Thyroid gland (tissue), 4 donors: ENCODE measurements around the gene CTNNBL1. TPM values are rescaled to one million over a fixed set of nuclear protein-coding genes. Genes with fewer than 3 reads are reported as not detected.

Experiments used
- DNase-seq, 2 donors: peaks; one replicate each; pipeline ENCODE4 v3.0.0-alpha.2; 2019
- H3K27ac ChIP-seq, 3 donors: fragments of 200-600 bp; sonication (generic); 1 replicate in 2 of 3; 2 replicates in 1 of 3; pipeline ENCODE4 v1.5.1; 2016 to 2019; ENCODE audit warnings: mild to moderate bottlenecking in 1 of 3, moderate library complexity in 1 of 3
- H3K27me3 ChIP-seq: fragments of 200-600 bp; sonication (generic); one replicate; pipeline ENCODE4 v1.5.1; 2019
- H3K36me3 ChIP-seq, 2 donors: fragments of 200-600 bp; sonication (generic); one replicate each; pipeline ENCODE4 v1.5.1; 2016 to 2019
- H3K4me1 ChIP-seq, 2 donors: fragments of 200-600 bp; sonication (generic); one replicate each; pipeline ENCODE4 v1.5.1; 2017 to 2019
- H3K4me3 ChIP-seq, 3 donors: fragments of 200-600 bp; sonication (generic); replicated peaks in 1 of 3; 1 replicate in 2 of 3; 2 replicates in 1 of 3; pipeline ENCODE4 v1.5.1; 2016; ENCODE audit warnings: mild to moderate bottlenecking in 1 of 3
- H3K9me3 ChIP-seq: fragments of 200-600 bp; sonication (generic); one replicate; pipeline ENCODE4 v1.5.1; 2017
- POLR2A ChIP-seq, 2 donors: fragments of 450-650 bp; IDR thresholded peaks; one replicate each; pipeline ENCODE4 v1.6.1; 2017; ENCODE audit warnings: antibody characterized with exemption in 2 of 2, mild to moderate bottlenecking in 2 of 2, moderate library complexity in 1 of 2
- WGBS, 2 donors: methylation state at CpG; one replicate each; pipeline ENCODE4 v1.1.5; 2017; 5-methylcytosine and 5-hydroxymethylcytosine counted together
- intact Hi-C: fragments of 100-400 bp; cut with DNase I; formaldehyde crosslinking; loops from one replicate; pipeline ENCODE4 v1.15.1; 2023
- total RNA-seq, 4 donors: library from RNA; depleted of rRNA; stranded (reverse); fragments of >200 nt; gene quantifications; one replicate each; pipeline ENCODE4 v1.2.3, GENCODE V29; 2016
- TF ChIP-seq, protein P1 (sequence below), 6 experiments: fragments of 200-600 bp in 3 of 6; fragments of 450-650 bp in 3 of 6; sonication (generic) in 3 of 6; IDR thresholded peaks; one replicate each; pipeline ENCODE4 v1.5.1; 2016 to 2019; ENCODE audit warnings: antibody characterized with exemption in 6 of 6, mild to moderate bottlenecking in 2 of 6, inconsistent platforms in 1 of 6, moderate library complexity in 1 of 6

The CTNNBL1 gene
- total RNA-seq, 4 donors from 2014 or later, result 22.3 to 31.2 (median 24.6) TPM

DNA sequence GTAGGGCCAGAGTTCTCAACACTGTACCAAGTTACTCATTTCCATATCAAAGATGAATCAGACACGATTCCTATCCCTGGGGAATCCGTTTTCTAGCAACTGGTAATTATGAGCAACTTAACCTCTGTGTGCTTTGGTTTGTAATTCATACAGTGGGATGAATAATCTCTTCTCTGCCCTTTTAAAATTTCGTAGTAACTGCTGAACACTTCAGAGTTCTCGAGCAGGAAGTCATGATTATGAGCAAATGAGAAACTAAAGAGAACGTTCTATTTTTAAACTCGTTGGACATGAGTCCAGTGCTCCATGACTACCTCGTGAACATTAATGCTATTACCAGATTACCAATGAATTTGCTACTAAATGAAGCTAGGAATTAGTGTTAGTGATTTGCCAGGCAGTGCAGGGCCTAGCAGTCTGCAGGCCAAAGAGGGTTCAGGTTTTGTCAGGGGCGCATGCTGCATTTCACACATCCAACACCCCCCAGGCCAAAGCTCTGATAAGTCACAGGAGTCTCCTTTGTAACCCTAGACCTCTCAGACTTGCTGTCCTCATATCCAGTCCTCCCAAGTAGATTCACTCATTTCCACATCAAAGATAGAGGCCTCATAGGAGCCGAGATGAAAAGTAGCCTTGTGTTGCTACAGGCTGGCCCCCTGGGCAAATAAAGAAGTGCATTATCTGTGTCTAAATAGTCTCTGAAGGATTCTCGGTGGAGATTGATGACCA is 163.3 kb downstream of the CTNNBL1 start:
- Histone ChIP-seq H3K9me3 (no peaks in the 10 kb centered on the region), H3K27ac (no peak overlapping the region), H3K4me1 (no peaks in the 10 kb centered on the region), H3K27me3 (no peaks in the 10 kb centered on the region), H3K36me3 (peaks cover 7 to 14% of the 10 kb centered on the region in 2 donors), H3K4me3 (no peak overlapping the region)
- WGBS, 2 donors, result 75 to 85% methylated on average over 10 of the region's 10 CpGs
- TF ChIP-seq, protein P1, sequence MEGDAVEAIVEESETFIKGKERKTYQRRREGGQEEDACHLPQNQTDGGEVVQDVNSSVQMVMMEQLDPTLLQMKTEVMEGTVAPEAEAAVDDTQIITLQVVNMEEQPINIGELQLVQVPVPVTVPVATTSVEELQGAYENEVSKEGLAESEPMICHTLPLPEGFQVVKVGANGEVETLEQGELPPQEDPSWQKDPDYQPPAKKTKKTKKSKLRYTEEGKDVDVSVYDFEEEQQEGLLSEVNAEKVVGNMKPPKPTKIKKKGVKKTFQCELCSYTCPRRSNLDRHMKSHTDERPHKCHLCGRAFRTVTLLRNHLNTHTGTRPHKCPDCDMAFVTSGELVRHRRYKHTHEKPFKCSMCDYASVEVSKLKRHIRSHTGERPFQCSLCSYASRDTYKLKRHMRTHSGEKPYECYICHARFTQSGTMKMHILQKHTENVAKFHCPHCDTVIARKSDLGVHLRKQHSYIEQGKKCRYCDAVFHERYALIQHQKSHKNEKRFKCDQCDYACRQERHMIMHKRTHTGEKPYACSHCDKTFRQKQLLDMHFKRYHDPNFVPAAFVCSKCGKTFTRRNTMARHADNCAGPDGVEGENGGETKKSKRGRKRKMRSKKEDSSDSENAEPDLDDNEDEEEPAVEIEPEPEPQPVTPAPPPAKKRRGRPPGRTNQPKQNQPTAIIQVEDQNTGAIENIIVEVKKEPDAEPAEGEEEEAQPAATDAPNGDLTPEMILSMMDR (IDR thresholded peaks at IDR 0.05), result no peak
- TF ChIP-seq POLR2A (IDR thresholded peaks at IDR 0.05), result no peak
- intact Hi-C loops, result no loop called here
- no peak for DNase-seq

DNA sequence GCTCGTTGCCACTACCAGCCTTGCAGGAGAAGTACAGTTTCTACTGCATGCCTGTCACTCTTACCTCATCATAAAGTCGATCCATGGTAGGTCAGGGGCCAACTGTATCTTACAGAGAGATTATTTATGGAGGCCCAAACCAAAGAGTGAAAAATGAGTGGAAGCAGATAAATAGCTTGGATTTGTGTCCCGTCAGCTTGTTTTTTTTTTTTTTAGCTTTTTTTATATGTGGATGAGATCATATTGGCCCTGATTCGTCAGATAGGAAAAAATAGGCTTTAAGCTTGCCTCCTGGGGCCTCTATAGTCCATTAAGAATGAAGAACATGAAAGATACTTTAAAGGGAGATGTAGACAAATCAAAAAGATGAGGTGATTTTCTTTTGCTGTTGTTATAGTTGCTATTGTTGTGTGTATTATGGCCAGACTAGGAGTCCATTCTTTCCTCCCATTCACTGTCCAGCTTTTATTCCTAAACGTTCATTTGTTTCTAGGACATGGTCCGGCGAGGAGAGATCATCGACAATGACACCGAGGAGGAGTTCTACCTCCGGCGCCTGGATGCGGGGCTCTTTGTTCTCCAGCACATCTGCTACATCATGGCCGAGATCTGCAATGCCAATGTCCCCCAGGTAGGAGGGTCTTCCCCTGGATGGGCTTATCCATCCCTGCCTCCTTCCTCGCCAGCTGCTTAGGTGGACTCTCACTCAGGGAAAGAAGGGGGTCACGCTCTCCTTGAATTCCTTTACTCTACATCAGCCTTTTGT is 165.8 kb downstream of the CTNNBL1 start:
- Histone ChIP-seq H3K36me3 (peaks cover 14 to 15% of the 10 kb centered on the region in 2 donors), H3K4me1 (no peaks in the 10 kb centered on the region)

DNA sequence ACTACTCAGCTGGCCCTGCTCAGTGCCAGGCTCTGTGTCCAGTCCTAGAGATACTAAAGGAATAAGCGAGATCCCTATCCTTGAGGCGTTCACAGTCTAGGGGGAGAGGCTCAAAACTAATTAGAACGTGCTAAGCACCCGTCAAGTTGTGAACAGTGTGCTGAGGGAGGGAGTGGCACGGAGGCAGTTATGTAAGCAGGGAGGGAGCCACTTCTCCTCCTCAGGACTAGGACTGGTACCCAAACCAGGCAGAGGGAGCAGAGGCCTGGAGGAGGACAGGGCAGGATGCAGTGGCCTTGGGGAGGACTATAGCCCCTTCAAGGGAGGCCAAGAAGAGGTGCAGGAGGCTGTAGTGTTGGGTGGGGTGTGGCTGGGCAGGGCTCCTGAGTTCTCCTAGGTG is 169.5 kb downstream of the CTNNBL1 start:
- H3K36me3 ChIP-seq, result peaks cover 14 to 15% of the 10 kb centered on the region in 2 donors
- 88 to 96% methylated on average over 5 of the region's 5 CpGs for WGBS, 2 donors

More for the DNA sequence above, 165.8 kb downstream of the CTNNBL1 start:
- Histone ChIP-seq H3K27ac (no peak overlapping the region), H3K27me3 (no peaks in the 10 kb centered on the region), H3K4me3 (no peak overlapping the region), H3K9me3 (no peaks in the 10 kb centered on the region)
- no peak for DNase-seq
- TF ChIP-seq, protein P1 (IDR thresholded peaks at IDR 0.05), result no peak
- no peak for TF ChIP-seq POLR2A (IDR thresholded peaks at IDR 0.05)
- WGBS, 2 donors, result 92 to 93% methylated on average over 15 of the region's 15 CpGs
- intact Hi-C loops, result no loop called here

DNA sequence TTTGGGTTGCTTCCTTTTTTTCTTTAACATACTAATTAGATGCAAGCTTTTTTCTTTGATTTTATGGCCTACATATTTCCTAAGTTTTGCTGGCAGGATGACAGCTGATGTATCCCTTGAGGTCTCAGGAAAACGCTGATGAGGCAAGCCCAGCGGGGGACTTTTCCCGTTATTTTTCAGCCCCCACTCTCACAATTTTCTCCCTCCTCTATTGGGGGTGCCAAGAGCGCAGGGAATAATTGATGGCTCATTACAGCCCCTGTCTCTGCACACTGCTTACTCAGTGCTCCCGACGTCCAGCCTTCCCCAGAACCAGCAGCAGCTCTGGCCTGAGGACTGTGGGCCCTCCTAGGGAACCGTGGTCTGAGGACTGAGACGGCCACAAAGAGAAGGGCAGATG is 170.5 kb downstream of the CTNNBL1 start:
- 74 to 78% methylated on average over 8 of the region's 8 CpGs for WGBS, 2 donors
- Histone ChIP-seq H3K27me3 (no peaks in the 10 kb centered on the region), H3K27ac (no peak overlapping the region), H3K4me1 (no peaks in the 10 kb centered on the region), H3K4me3 (no peak overlapping the region), H3K9me3 (no peaks in the 10 kb centered on the region), H3K36me3 (peaks cover 14 to 15% of the 10 kb centered on the region in 2 donors)
- no peak for DNase-seq
- intact Hi-C loops, result no loop called here
- TF ChIP-seq, protein P1 (IDR thresholded peaks at IDR 0.05), result no peak
- TF ChIP-seq POLR2A (IDR thresholded peaks at IDR 0.05), result no peak

More for the DNA sequence above, 169.5 kb downstream of the CTNNBL1 start:
- intact Hi-C loops, result no loop called here
- Histone ChIP-seq H3K9me3 (no peaks in the 10 kb centered on the region), H3K4me3 (no peak overlapping the region), H3K27me3 (no peaks in the 10 kb centered on the region), H3K4me1 (no peaks in the 10 kb centered on the region), H3K27ac (no peak overlapping the region)
- no peak for DNase-seq
- TF ChIP-seq, protein P1 (IDR thresholded peaks at IDR 0.05), result no peak
- no peak for TF ChIP-seq POLR2A (IDR thresholded peaks at IDR 0.05)

DNA sequence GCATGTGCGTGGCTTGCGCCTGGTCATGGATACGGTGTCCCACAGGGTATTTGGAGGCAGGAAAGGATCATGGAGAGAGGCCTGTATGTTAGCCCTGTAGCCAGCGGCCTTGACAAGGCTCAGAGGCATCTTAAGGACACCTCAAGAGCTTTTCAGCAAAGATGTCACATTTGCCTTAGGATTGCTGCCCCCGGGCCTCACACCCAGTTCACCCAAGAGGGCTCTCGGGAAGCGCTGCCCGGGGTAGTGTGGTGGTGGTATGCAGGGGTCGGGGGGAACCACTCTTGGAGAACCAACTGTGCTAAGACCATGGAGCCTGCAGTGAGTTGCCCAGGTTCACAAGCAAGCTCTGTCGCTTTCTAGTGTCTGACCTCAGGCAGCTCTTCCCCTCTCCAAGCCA is 172.2 kb downstream of the CTNNBL1 start:
- intact Hi-C loops, result no loop called here
- Histone ChIP-seq H3K4me3 (no peak overlapping the region), H3K27me3 (no peaks in the 10 kb centered on the region), H3K27ac (no peak overlapping the region), H3K4me1 (no peaks in the 10 kb centered on the region), H3K9me3 (no peaks in the 10 kb centered on the region), H3K36me3 (peaks cover 6 to 13% of the 10 kb centered on the region in 2 donors)
- no peak for DNase-seq
- TF ChIP-seq POLR2A (IDR thresholded peaks at IDR 0.05), result no peak
- TF ChIP-seq, protein P1 (IDR thresholded peaks at IDR 0.05), result no peak
- whole genome bisulfite sequencing, 2 donors, result 80 to 94% methylated on average over 9 to 10 of the region's 10 CpGs
